NCI-H2081 treated with DMSO at 0.1 percent for 48 hours (cell line): ENCODE results near the gene TOGARAM1.

Source experiments
- DNase-seq: peaks from one replicate; lab custom pipeline; 2025; lab: John Stamatoyannopoulos, UW

Gene TOGARAM1

GRCh38 chr14:44961554-44962333 lies at the start of gene TOGARAM1, which contains the start of gene KLHL28:
TSS of gene TOGARAM1 (plus strand) at chr14:44962190. CDS start at chr14:44962422, 232 bp downstream.
TSS of gene KLHL28 (minus strand) at chr14:44961947. CDS start at chr14:44945928, 16,019 bp downstream.
- peak; percentile 99 for DNase-seq

GRCh38 chr14:44914849-44915248 lies 47.1 kb upstream of the TOGARAM1 start:
- DNase-seq: no peak

GRCh38 chr14:44928793-44929192 lies 33.2 kb upstream of the TOGARAM1 start:
- no peak for DNase-seq

GRCh38 chr14:44935155-44935554 lies 26.8 kb upstream of the TOGARAM1 start:
- DNase-seq: no peak

GRCh38 chr14:44937547-44937946 lies 24.4 kb upstream of the TOGARAM1 start:
- DNase-seq: no peak

GRCh38 chr14:44940211-44940610 lies 21.8 kb upstream of the TOGARAM1 start:
- no peak for DNase-seq

- no peak for DNase-seq
Measured at GRCh38 chr14:44940944-44941343, 21.0 kb upstream of the TOGARAM1 start.

GRCh38 chr14:44941591-44941990 lies 20.4 kb upstream of the TOGARAM1 start:
- DNase-seq: no peak

GRCh38 chr14:44942436-44942835 lies 19.6 kb upstream of the TOGARAM1 start:
- no peak for DNase-seq

- DNase-seq: no peak
Measured at GRCh38 chr14:44944107-44944506, 17.9 kb upstream of the TOGARAM1 start.

GRCh38 chr14:44945264-44945663 lies 16.7 kb upstream of the TOGARAM1 start:
- no peak for DNase-seq

- DNase-seq: no peak
Measured at GRCh38 chr14:44951051-44951450, 10.9 kb upstream of the TOGARAM1 start.

GRCh38 chr14:44952391-44953110 lies 9.4 kb upstream of the TOGARAM1 start:
- no peak for DNase-seq

- DNase-seq: no peak
Measured at GRCh38 chr14:44954750-44955149, 7.2 kb upstream of the TOGARAM1 start.

- no peak for DNase-seq
Measured at GRCh38 chr14:44955528-44955927, 6.5 kb upstream of the TOGARAM1 start.

- no peak for DNase-seq
Measured at GRCh38 chr14:44956866-44957265, 5.1 kb upstream of the TOGARAM1 start.

- no peak for DNase-seq
Measured at GRCh38 chr14:44959538-44959937, 2.5 kb upstream of the TOGARAM1 start.

- no peak for DNase-seq
Measured at GRCh38 chr14:44960146-44960545, 1.8 kb upstream of the TOGARAM1 start.

GRCh38 chr14:44960646-44961045 lies 1.3 kb upstream of the TOGARAM1 start:
- DNase-seq: no peak

- DNase-seq: no peak
Measured at GRCh38 chr14:44961151-44961553, 838 bp upstream of the TOGARAM1 start.

GRCh38 chr14:44962334-44963043 lies 499 bp downstream of the TOGARAM1 start:
- no peak for DNase-seq

GRCh38 chr14:44963044-44963528 lies 1.1 kb downstream of the TOGARAM1 start:
- DNase-seq: no peak
